T-helper 9 cell (primary cell): ENCODE results near the gene PLOD2.

ENCODE experiments used
- DNase-seq: peaks from one replicate; pipeline ENCODE4 v3.0.0-alpha.2; 2020

The PLOD2 gene

DNA sequence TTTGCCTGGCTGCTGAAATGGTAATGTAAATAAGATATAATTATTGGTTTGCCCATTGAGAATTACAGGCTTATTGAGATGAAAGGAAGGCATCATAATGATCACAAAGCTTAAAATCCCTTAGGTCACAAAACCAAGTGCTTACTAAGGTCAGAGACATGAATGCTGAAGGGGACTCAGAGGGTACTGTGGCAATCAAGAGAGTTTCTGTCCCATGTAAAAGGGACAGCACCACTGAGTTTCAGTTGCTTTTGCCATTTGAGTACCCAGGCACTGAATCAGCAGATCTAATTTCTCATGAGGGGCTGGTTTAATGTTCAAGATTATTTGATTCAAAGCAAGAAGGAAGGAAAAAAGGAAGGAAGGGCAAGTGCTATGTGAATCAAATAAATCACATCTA is 127.0 kb downstream of the PLOD2 start:
- DNase-seq = no peak

DNA sequence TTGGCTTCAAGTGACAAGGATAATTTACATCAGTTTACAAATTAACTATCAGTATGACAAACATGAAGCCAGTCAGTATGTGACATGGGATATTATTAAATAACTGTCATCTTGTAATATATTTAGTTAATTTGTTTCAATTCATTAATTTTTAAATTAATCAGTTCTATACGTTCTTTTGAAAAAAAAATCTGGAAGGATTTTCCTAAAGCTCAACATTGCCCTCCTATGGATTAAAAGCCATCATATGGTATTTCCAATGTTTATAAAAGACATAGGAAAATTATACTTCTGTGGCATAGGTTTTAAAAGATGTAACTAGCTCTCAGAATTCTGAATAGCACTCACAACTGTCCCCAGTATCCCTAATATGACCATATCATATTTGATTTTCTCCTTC is 134.4 kb downstream of the PLOD2 start:
- no peak for DNase-seq

DNA sequence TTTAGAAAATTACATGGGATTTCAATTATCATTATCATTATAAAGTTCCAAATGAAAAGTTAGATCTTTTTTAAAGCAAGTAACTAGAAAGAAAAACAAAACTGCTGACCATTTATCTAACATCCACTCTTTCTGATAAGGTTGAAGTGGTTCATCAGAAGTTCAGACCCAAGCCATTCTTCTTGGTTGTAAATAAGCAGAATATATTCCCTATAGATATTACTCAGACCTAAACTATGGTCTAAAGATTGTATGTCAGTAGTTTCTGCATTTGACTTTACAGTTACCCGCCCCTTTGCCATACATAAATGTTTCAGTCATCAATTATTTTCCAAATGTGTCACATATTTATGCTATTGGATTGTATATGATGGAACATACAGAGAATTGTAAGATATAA is 136.7 kb downstream of the PLOD2 start:
- no peak for DNase-seq

DNA sequence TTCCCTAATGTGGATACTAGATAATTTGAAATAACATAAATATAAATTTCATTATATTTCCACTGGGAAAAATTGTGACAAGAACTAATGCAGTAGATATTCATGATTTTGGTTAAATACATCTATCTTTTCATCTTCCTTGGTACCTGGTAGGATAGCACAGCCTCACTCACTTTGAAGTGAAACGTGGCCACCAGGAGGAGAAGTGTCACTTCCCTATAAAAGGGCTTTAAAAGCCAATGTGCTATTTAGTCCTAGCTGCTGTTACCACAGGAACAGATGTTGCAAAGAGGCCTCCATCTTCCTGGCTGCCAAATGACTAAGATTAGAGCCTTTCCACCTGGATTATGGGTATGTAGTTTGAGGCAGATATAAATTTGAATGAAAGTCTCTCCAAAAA is 140.0 kb downstream of the PLOD2 start:
- DNase-seq = no peak

DNA sequence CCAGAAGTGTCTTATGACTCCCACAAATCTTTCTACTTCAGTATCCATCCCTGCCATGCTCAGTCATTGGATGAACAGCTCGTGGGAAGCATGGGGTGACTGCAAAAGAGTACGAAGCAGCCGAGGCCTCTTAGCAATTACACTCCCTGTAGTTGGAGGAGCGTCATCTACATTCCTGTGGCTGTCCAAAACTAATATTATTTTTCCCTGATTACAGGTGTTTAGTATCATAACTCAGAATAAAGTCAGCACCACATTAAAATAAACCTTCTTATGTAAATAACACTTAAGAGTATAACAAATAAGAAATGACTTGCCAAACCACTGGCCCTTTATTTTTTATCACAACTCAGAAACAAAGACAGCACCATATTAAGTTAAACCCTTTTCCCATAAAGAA is 141.5 kb downstream of the PLOD2 start:
- DNase-seq = no peak
